Measurements from ENCODE around the gene GRM1. TPM values are rescaled to one million over a fixed set of nuclear protein-coding genes. Genes with fewer than 3 reads are reported as not detected.

The GRM1 gene
- total RNA-seq, result not detected
- not detected for polyA plus RNA-seq
- 0 to 0.49 (median 0.04) reads per million in 6 experiments for total RNA-seq

DNA sequence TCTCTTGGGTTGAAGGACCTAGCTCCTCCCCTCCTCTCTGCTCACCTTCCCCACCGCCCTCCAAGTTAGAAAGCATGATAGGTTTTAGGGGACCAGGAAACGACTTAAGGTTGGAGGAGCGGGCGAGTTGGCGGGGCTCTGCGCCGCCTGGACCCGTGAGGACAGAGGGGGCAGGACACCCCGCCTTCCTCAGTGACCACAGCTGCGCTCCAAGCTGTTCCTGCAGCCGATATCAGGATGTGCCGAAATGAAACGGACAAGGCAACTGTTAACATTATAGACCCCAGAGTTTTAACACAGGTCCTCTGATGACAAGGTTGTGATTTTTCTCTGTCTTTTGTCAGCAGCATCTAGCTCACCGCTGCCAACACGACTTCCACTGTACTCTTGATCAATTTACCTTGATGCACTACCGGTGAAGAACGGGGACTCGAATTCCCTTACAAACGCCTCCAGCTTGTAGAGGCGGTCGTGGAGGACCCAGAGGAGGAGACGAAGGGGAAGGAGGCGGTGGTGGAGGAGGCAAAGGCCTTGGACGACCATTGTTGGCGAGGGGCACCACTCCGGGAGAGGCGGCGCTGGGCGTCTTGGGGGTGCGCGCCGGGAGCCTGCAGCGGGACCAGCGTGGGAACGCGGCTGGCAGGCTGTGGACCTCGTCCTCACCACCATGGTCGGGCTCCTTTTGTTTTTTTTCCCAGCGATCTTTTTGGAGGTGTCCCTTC is at the start of gene GRM1:
Gene GRM1 (plus strand): TSS at position 212 of the 722 bp plus-strand sequence. CDS start 456 bp downstream, at position 668.
- no peak for DNase-seq

DNA sequence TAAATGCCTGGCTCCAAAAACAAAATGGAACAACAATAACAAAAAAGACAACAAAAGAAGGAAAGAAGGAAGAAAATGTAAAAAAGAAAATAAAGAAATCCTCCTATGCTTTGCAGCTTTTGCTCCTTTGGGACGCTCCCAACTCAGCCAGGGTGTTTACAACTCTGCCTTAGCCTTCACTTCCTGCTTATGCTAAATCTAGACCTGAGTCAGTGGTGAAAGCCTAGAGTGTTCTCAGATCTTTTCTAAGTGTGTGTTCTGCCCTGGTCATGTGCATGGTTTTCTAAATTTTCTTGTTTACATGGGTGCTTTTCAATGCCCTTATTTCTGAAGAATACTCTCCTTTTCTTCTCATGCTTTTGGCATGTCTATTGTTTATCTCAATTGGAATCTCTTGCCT is 19.5 kb upstream of the GRM1 start:
- no peak for DNase-seq
- H3K4me1 Mint-ChIP-seq, result no peaks in the 10 kb centered on the region
- no peak overlapping the region for H3K4me3 Mint-ChIP-seq
- no peak for ATAC-seq
- POLR2A ChIA-PET, result no interaction called here
- peaks cover 10 to 41% (median 18%) of the 10 kb centered on the region in 9 donors for H3K9me3 Mint-ChIP-seq
- no peak overlapping the region for H3K27ac Mint-ChIP-seq
- H3K27me3 Mint-ChIP-seq, result peaks cover 1 to 8% (median 2%) of the 10 kb centered on the region in 5 donors
- H3K36me3 Mint-ChIP-seq, result peaks cover 0 to 13% (median 7%) of the 10 kb centered on the region in 3 donors

More for the DNA sequence above, at the start of gene GRM1:
- POLR2A ChIA-PET, result no interaction called here
- Mint-ChIP-seq H3K9me3 (peaks cover 0 to 15% (median 2%) of the 10 kb centered on the region in 9 donors), H3K4me3 (peak within 1 kb of the TSS in 1 of 10 donors; percentile 43), H3K4me1 (peaks cover 0 to 20% (median 2%) of the 10 kb centered on the region in 4 donors), H3K27ac (no peak within 1 kb of the TSS), H3K36me3 (no peaks in the 10 kb centered on the region), H3K27me3 (peaks cover 46 to 77% (median 58%) of the 10 kb centered on the region in 5 donors)
- ATAC-seq, result no peak

DNA sequence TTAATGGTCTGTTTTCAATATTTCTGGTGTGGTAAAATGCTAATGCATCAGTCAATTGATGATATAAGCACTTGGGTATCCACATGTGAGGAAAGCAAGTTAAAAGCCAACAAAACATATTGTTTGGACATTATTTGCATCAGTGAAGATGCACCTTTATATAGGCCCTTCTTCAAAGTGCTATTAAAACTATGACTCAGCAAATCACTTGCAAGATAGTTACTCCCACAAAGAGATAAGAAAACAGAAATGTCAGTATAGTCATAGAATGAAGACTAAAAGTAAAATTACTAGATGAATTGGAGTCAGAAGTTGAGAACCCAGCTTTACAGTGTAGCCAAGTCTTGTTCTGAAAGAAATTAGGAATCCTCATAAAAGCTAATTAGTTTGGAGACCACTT is 14.6 kb upstream of the GRM1 start:
- Mint-ChIP-seq H3K4me1 (no peaks in the 10 kb centered on the region), H3K4me3 (no peak overlapping the region), H3K27ac (no peak overlapping the region), H3K36me3 (peaks cover 0 to 10% (median 5%) of the 10 kb centered on the region in 3 donors), H3K27me3 (peaks cover 4 to 24% (median 12%) of the 10 kb centered on the region in 5 donors), H3K9me3 (peaks cover under 1 to 34% (median 15%) of the 10 kb centered on the region in 9 donors)
- POLR2A ChIA-PET, result no interaction called here
- DNase-seq (no peak), ATAC-seq (no peak)

DNA sequence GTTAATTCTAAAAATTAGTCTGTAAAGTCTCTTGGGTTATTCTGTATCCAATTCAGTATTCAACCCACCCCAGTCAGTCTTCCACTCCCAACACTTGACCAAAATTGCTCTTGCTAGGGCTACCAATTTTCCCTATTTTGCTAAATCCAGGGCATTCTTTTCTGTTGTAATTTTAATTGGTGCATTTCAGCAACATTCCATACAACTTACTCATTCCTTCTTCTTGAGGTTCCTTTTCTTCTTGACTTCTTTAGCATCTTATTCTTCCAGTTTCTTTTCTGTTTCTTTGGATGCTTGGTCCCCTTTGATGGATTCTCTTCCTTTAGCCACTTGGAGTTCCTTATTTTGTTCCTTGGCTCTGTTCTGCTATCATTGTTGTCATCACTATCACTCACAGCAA is 11.2 kb upstream of the GRM1 start:
- Mint-ChIP-seq H3K27ac (peak overlapping the region in 1 of 10 donors; percentile 0), H3K36me3 (no peaks in the 10 kb centered on the region), H3K9me3 (peaks cover 0 to 8% (median 0%) of the 10 kb centered on the region in 9 donors), H3K4me1 (no peaks in the 10 kb centered on the region), H3K4me3 (no peak overlapping the region), H3K27me3 (peaks cover 9 to 30% (median 18%) of the 10 kb centered on the region in 5 donors)
- DNase-seq (no peak), ATAC-seq (no peak)
- POLR2A ChIA-PET, result no interaction called here

DNA sequence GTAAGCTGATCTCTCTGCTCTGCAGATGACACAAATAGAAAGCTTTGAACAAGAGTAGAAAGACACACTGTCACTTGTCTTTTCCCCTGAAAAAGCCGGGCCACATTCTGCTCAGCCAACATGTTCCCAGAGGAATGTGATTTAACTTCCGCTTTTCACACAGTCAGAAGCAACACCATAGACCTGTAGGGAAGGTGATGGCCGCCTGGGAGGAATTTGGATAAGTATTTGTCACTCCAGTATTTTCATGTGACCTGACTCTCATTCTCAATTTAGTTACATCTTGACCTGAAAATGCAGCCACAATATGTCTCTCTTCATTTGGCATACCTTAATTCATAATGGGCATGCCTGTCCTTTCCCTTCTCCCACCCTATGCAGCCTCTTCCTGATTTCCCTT is 2.0 kb upstream of the GRM1 start:
- POLR2A ChIA-PET, result no interaction called here
- peaks cover 0 to 20% (median 2%) of the 10 kb centered on the region in 4 donors for H3K4me1 Mint-ChIP-seq
- DNase-seq (no peak), ATAC-seq (no peak)
- no peaks in the 10 kb centered on the region for H3K36me3 Mint-ChIP-seq
- no peak overlapping the region for H3K27ac Mint-ChIP-seq
- H3K4me3 Mint-ChIP-seq, result no peak overlapping the region
- peaks cover 45 to 84% (median 57%) of the 10 kb centered on the region in 5 donors for H3K27me3 Mint-ChIP-seq
- peaks cover 0 to 15% (median 4%) of the 10 kb centered on the region in 9 donors for H3K9me3 Mint-ChIP-seq

DNA sequence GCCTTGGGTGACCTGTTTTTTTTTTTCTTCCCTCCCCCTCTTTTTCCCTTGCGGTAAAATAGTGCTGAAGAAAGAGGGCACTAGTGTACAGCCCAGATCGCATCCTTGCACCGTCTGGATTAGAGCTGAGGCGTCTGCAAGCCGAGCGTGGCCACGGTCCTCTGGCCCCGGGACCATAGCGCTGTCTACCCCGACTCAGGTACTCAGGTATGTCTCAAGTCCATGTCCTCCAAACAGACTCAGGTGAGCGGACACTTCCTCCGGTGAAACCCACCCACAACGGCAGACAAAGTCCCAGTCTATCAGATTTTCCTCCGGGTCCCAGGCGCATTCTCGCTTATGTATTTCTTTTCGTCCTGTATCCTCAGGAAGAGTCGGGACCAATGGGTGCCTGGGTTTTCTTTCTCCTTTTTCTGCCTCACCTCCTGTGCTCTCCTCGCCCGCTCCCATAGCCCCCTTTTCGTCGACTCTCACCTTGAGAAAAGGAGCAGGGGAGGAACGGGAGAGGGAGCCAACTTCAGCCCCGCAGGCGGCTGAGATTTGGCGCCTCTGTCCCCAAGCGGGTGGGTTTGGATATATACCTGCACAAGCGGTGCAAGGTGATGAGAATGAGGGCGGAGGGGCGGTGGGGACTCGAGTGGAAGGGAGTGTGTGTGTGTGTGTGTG is 1.1 kb upstream of the GRM1 start:
- peak overlapping the region in 1 of 10 donors; percentile 43 for H3K4me3 Mint-ChIP-seq
- POLR2A ChIA-PET, result no interaction called here

DNA sequence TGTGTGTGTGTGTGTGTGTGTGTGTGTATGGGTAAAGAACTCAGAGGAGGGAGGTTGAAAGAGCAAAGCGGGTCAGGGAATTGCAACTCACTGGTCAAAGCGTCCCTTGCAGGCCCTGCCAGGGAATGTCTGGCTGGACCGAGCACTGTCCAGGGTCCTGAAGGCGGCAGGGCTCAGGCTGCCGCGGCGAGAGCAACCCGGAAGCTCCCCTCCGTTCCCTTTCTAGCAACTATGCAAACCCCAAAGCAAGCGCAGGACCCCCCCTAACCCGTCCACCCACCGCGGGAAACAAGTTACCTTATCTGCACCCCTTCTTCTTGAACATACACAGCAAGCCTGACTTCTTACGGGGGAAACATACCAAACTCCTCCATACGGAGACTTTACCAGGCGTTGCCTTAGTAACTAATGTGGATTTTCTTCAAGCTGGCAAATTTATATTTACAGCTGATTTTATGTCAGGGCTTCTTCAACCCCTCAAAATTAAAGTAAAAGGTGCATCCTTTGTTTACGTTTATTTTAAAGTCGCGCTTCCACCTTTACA is 538 bp upstream of the GRM1 start:
- Mint-ChIP-seq H3K4me1 (peaks cover 0 to 20% (median 2%) of the 10 kb centered on the region in 4 donors), H3K4me3 (peak overlapping the region in 1 of 10 donors; percentile 43), H3K36me3 (no peaks in the 10 kb centered on the region), H3K27ac (no peak overlapping the region), H3K27me3 (peaks cover 46 to 81% (median 56%) of the 10 kb centered on the region in 5 donors), H3K9me3 (peaks cover 0 to 15% (median 2%) of the 10 kb centered on the region in 9 donors)
- ATAC-seq (peak; percentile 33 to 74), DNase-seq (peak in 8 of 10 donors; percentile 8 to 63 (median 32))
- POLR2A ChIA-PET, result no interaction called here

More for the DNA sequence above, 1.1 kb upstream of the GRM1 start:
- Mint-ChIP-seq H3K27me3 (peaks cover 47 to 87% (median 62%) of the 10 kb centered on the region in 5 donors), H3K27ac (no peak overlapping the region), H3K36me3 (no peaks in the 10 kb centered on the region), H3K9me3 (peaks cover 0 to 15% (median 5%) of the 10 kb centered on the region in 9 donors), H3K4me1 (peaks cover 0 to 20% (median 2%) of the 10 kb centered on the region in 4 donors)
- peak; percentile 16 to 28 for ATAC-seq
- DNase-seq, result no peak

DNA sequence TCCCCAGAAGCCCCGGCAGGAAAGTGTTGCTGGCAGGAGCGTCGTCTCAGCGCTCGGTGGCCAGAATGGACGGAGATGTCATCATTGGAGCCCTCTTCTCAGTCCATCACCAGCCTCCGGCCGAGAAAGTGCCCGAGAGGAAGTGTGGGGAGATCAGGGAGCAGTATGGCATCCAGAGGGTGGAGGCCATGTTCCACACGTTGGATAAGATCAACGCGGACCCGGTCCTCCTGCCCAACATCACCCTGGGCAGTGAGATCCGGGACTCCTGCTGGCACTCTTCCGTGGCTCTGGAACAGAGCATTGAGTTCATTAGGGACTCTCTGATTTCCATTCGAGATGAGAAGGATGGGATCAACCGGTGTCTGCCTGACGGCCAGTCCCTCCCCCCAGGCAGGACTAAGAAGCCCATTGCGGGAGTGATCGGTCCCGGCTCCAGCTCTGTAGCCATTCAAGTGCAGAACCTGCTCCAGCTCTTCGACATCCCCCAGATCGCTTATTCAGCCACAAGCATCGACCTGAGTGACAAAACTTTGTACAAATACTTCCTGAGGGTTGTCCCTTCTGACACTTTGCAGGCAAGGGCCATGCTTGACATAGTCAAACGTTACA is 817 bp downstream of the GRM1 start:
- no peaks in the 10 kb centered on the region for H3K36me3 Mint-ChIP-seq
- no peak overlapping the region for H3K4me3 Mint-ChIP-seq
- POLR2A ChIA-PET, result no interaction called here
- peaks cover 0 to 20% (median 2%) of the 10 kb centered on the region in 4 donors for H3K4me1 Mint-ChIP-seq
- ATAC-seq, result no peak
- no peak for DNase-seq
- no peak overlapping the region for H3K27ac Mint-ChIP-seq
- H3K27me3 Mint-ChIP-seq, result peaks cover 45 to 77% (median 56%) of the 10 kb centered on the region in 5 donors
- peaks cover 0 to 15% (median 2%) of the 10 kb centered on the region in 9 donors for H3K9me3 Mint-ChIP-seq

DNA sequence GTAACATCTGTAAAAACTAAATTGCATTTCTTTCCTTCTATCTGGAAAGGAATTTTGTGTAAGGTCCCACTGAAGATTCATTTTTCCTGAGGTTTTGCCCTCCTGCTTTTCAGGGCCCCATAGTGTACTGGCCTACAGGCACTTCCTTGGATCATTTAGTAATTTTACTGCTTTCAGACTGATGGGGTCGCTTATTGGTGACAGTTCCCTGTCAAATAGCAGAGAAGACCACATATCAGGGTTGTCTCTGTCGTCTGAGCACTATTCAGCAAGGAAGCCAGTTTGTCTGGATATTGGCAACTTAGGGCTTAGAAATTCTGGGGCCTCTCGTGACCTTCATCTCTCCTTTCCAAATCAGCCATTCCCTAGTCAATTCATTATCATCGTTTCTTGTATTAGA is 3.5 kb downstream of the GRM1 start:
- Mint-ChIP-seq H3K4me1 (peaks cover 0 to 20% (median 2%) of the 10 kb centered on the region in 4 donors), H3K9me3 (peaks cover 0 to 8% (median 2%) of the 10 kb centered on the region in 9 donors), H3K4me3 (no peak overlapping the region), H3K27ac (no peak overlapping the region), H3K27me3 (peaks cover 27 to 59% (median 44%) of the 10 kb centered on the region in 5 donors), H3K36me3 (no peaks in the 10 kb centered on the region)
- POLR2A ChIA-PET, result no interaction called here
- no peak for DNase-seq
- no peak for ATAC-seq

DNA sequence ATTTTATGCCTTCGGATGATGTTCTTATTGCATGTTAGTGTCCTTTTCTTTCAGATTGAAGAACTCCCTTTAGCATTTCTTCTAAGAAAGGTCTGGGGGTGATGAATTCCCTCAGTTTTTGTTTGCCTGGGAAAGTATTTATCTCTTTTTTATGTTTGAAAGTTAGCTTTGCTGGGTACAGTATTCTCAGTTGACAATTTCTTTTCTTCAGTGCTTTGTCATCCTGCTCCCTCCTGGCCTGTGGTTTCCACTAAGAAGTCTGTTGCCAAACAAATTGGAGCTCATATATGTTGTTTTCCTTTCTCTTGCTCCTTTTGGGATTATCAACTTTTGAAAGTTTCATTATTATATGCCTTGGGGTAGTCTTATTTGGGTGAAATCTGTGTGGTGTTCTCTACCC is 11.5 kb downstream of the GRM1 start:
- POLR2A ChIA-PET, result no interaction called here
- Mint-ChIP-seq H3K27me3 (peaks cover 1 to 29% (median 3%) of the 10 kb centered on the region in 5 donors), H3K9me3 (peaks cover 24 to 47% (median 32%) of the 10 kb centered on the region in 9 donors), H3K36me3 (peaks cover 0 to 33% (median 0%) of the 10 kb centered on the region in 3 donors), H3K4me1 (no peaks in the 10 kb centered on the region), H3K4me3 (no peak overlapping the region), H3K27ac (no peak overlapping the region)
- ATAC-seq, result no peak
- DNase-seq, result no peak

DNA sequence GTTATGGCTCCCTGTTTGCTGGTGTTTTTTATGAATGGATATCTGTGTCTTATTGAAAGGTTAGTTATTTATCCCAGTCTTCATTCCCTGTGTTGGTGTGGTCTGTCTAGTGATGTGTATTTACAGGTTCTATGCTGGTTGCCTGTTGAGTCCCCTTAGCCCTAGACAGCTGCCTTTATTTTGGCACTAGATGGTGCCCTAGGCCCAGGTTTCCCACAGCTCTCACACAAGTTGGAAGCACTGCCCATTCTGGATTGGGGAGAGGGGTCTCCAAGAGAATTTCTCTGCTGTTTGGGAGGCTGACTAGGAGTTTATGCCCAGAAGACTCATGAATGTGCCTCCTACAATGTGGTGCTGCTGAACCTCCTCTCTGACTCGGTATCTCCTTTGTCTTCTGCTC is 12.4 kb downstream of the GRM1 start:
- Mint-ChIP-seq H3K27me3 (peaks cover 1 to 29% (median 3%) of the 10 kb centered on the region in 5 donors), H3K9me3 (peaks cover 24 to 47% (median 32%) of the 10 kb centered on the region in 9 donors)
- DNase-seq, result no peak

DNA sequence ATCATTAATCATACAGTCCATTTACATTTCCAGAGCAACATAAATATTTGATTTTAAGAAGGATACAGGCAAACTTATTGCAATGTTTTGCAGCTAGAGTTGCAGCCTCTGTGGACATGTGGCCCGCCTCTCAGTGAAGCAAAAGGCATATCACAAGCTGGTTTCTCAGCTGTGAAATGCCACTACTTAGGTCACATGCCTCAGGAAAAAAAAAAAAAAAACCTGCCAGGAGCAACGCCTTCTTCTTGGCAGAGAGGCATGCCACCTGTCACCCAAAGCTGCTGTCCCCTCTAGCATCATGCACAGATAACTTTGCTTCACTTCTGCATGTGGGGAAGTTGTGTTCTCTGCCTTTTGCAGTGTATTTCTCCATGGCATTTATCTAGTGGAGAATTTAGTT is 18.5 kb downstream of the GRM1 start:
- Mint-ChIP-seq H3K4me3 (no peak overlapping the region), H3K36me3 (peaks cover 0 to 8% (median 0%) of the 10 kb centered on the region in 3 donors), H3K27me3 (peaks cover 2 to 23% (median 7%) of the 10 kb centered on the region in 5 donors), H3K9me3 (peaks cover 2 to 18% (median 5%) of the 10 kb centered on the region in 9 donors), H3K4me1 (no peaks in the 10 kb centered on the region), H3K27ac (no peak overlapping the region)
- ATAC-seq (no peak), DNase-seq (no peak)
- POLR2A ChIA-PET, result no interaction called here

More for the DNA sequence above, 12.4 kb downstream of the GRM1 start:
- POLR2A ChIA-PET, result no interaction called here
- Mint-ChIP-seq H3K27ac (no peak overlapping the region), H3K4me1 (no peaks in the 10 kb centered on the region), H3K4me3 (no peak overlapping the region), H3K36me3 (peaks cover 0 to 33% (median 0%) of the 10 kb centered on the region in 3 donors)
- no peak for ATAC-seq
